GM23248 (cell line): ENCODE data around the gene SLX4IP. TPM values are rescaled to one million over a fixed set of nuclear protein-coding genes. Genes with fewer than 3 reads are reported as not detected.

Experiments used
- DNase-seq: peaks from one replicate; pipeline ENCODE4 v3.0.0-alpha.2; 2015
- H2AFZ ChIP-seq: fragments of 200-600 bp; sonication (generic); 2 replicates; pipeline ENCODE4 v1.6.1; 2016; ENCODE audit warnings: antibody characterized with exemption
- H3F3A ChIP-seq: fragments of 200-600 bp; sonication (generic); 2 replicates; pipeline ENCODE4 v1.6.1; 2016; ENCODE audit warnings: mild to moderate bottlenecking, antibody characterized with exemption, mixed run types; ENCODE audit not compliant: insufficient read depth
- H3K27ac ChIP-seq: fragments of 200-600 bp; sonication (generic); 2 replicates; pipeline ENCODE4 v1.5.1; 2016; ENCODE audit warnings: mild to moderate bottlenecking
- H3K27me3 ChIP-seq: fragments of 200-600 bp; sonication (generic); replicated peaks from 2 replicates; pipeline ENCODE4 v1.6.1; 2016; ENCODE audit warnings: mild to moderate bottlenecking; ENCODE audit not compliant: insufficient read depth
- H3K36me3 ChIP-seq: fragments of 200-600 bp; sonication (generic); 2 replicates; pipeline ENCODE4 v1.6.1; 2016; ENCODE audit warnings: low read depth, mild to moderate bottlenecking
- H3K4me1 ChIP-seq: fragments of 200-600 bp; sonication (generic); 2 replicates; pipeline ENCODE4 v1.6.1; 2016; ENCODE audit warnings: mild to moderate bottlenecking; ENCODE audit not compliant: insufficient read depth
- H3K4me2 ChIP-seq: fragments of 200-600 bp; sonication (generic); one replicate; pipeline ENCODE4 v1.6.1; 2016; ENCODE audit warnings: mild to moderate bottlenecking; ENCODE audit not compliant: unreplicated experiment
- H3K4me3 ChIP-seq: fragments of 200-600 bp; sonication (generic); 2 replicates; pipeline ENCODE4 v1.5.1; 2016; ENCODE audit warnings: mild to moderate bottlenecking
- H3K79me2 ChIP-seq: fragments of 200-600 bp; sonication (generic); 2 replicates; pipeline ENCODE4 v1.6.1; 2016; ENCODE audit warnings: mild to moderate bottlenecking; ENCODE audit not compliant: insufficient read depth
- H3K9ac ChIP-seq: fragments of 200-600 bp; sonication (generic); 2 replicates; pipeline ENCODE4 v1.6.1; 2016; ENCODE audit warnings: mild to moderate bottlenecking
- H3K9me2 ChIP-seq: fragments of 200-600 bp; sonication (generic); 2 replicates; pipeline ENCODE4 v1.6.1; 2016; ENCODE audit warnings: mixed run types, mild to moderate bottlenecking, moderate library complexity; ENCODE audit not compliant: insufficient read depth
- H3K9me3 ChIP-seq: fragments of 200-600 bp; sonication (generic); one replicate; pipeline ENCODE4 v1.6.1; 2017; ENCODE audit warnings: low read depth
- H4K20me1 ChIP-seq: fragments of 200-600 bp; sonication (generic); 2 replicates; pipeline ENCODE4 v1.6.0; 2016; ENCODE audit not compliant: insufficient read depth
- EZH2 ChIP-seq: fragments of 200-600 bp; sonication (generic); IDR thresholded peaks from 2 replicates; pipeline ENCODE4 v1.6.1; 2018; ENCODE audit warnings: antibody characterized with exemption, mild to moderate bottlenecking; ENCODE audit not compliant: insufficient read depth, poor library complexity, severe bottlenecking
- EZH2phosphoT487 ChIP-seq: fragments of 200-600 bp; sonication (generic); IDR thresholded peaks from 2 replicates; pipeline ENCODE4 v1.6.1; 2018; ENCODE audit warnings: antibody characterized with exemption, moderate library complexity, mild to moderate bottlenecking, low read depth; ENCODE audit not compliant: insufficient read depth
- WGBS, 2 experiments: methylation state at CpG; one replicate each; pipeline ENCODE4 v1.1.6; 2015 to 2017; ENCODE audit warnings: low lambda C conversion rate in 2 of 2, low coverage in 1 of 2; ENCODE audit errors: missing lambda C conversion rate in 2 of 2; 5-methylcytosine and 5-hydroxymethylcytosine counted together
- in situ Hi-C: fragments of 300-500 bp; cut with MboI; formaldehyde crosslinking; loops from 2 replicates; pipeline ENCODE4 v1.15.0; 2020
- polyA plus RNA-seq: library from polyadenylated mRNA; unstranded; fragments of >200 nt; fragmentation: Nextera tagmentation; extraction: Ambion mirVana; gene quantifications from 2 replicates; pipeline ENCODE4 v1.2.1, GENCODE V29; 2016
- total RNA-seq: library from RNA; depleted of rRNA; stranded (reverse); fragments of >200 nt; shearing (Covaris generic); gene quantifications from 2 replicates; pipeline ENCODE4 v1.2.3, GENCODE V29; 2014

The SLX4IP gene
- total and polyA plus RNA-seq, 2 experiments from 2014 or later: 3.7 to 3.9 TPM

DNA sequence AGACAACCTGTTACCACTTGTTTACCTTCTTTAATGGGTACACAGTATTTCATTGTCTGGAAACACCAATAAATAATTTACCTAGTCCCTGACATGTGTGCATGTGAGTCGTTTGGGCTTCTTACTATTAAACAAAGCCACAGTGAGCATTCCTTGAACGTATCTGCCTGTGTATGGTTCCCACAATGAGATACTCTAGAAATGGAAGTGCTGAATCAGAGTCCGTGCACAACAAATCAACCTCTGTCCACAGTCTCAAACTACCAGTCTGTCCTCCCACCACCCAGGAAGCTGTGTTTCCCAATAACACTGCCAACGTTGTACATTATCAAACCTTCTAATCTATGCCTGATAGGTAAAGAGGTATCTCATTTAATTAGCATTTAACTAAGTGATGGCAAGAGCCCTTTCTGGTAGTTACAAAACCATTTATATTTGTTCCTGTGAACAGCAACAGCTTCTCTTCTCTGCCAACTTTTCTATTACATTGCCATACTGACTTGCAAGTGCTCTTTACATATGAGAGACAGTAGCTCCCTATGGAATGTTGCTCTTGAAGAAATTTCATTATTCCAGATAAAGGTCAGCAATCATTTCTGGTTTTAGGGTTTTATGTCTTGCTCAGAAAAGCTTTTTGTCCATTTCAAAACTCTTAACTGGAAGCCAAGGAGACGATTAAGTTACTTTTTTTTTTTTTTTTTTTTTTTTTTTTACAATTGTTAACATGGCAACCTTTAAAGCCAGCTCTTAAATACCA lies 223.9 kb downstream of the SLX4IP start:
- no peaks in the 10 kb centered on the region for H3F3A ChIP-seq
- H3K9me2 ChIP-seq: no peaks in the 10 kb centered on the region
- no peaks in the 10 kb centered on the region for H3K9me3 ChIP-seq
- no peaks in the 10 kb centered on the region for H3K36me3 ChIP-seq
- no peak overlapping the region for H2AFZ ChIP-seq
- H3K27ac ChIP-seq: no peak overlapping the region
- H3K4me1 ChIP-seq: peaks cover 3% of the 10 kb centered on the region
- H3K4me2 ChIP-seq: no peak overlapping the region
- H3K79me2 ChIP-seq: no peaks in the 10 kb centered on the region
- no peaks in the 10 kb centered on the region for H3K27me3 ChIP-seq
- H4K20me1 ChIP-seq: no peaks in the 10 kb centered on the region
- in situ Hi-C loops: loop anchor here (25.0 kb wide), 1 partner anchor 878 kb away; no protein-coding TSS in a partner anchor
- WGBS, 2 experiments: 66 to 68% methylated on average over 5 of the region's 5 CpGs
- H3K4me3 ChIP-seq: no peak overlapping the region
- DNase-seq: peak; percentile 28
- TF ChIP-seq EZH2: no peak
- TF ChIP-seq EZH2phosphoT487: no peak
- no peak overlapping the region for H3K9ac ChIP-seq

DNA sequence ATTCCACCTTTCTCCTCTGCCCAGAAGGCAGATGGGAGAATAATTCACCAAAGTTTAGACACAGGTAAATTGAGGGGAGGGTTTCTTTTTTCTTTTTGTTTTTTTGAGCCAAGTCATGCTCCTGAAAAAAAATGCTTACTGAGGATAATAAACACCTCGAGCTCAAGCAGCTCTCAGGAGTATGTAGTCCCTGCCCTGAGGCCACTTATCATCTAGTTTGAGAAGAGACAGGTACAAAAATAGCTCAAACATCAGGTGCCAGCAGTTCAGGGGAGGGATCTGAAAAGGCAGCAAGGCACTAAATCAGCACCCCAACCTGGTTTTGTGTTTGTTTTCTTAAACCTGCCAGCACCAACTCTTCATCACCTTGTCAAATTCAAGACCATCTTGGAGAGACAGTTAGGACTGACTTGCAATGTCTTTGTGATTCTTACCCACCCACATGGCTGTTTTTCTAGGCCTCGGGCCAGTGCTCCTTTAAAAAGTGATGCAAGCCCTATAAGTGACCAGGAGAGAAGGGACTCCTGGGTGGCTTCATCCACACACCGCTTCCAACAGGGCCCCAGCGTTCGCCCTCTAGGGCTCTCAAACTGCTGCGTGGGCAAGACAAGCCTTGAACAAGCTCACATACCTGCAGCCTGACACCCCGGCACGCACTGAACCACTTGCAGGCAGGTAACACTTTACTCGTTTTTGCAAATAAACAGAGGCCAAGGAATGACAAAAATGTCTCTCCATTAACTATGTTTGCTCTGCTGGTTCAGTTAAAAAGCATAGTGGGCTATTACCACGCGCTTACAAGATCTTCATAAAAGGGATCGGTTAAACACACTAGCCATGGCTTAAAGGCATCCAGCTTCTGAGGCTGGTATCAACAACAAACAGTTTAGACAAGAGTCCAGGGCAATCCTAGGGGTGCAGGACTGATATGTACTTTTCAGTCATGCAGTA lies 224.8 kb downstream of the SLX4IP start:
- no peaks in the 10 kb centered on the region for H4K20me1 ChIP-seq
- H3K79me2 ChIP-seq: no peaks in the 10 kb centered on the region

DNA sequence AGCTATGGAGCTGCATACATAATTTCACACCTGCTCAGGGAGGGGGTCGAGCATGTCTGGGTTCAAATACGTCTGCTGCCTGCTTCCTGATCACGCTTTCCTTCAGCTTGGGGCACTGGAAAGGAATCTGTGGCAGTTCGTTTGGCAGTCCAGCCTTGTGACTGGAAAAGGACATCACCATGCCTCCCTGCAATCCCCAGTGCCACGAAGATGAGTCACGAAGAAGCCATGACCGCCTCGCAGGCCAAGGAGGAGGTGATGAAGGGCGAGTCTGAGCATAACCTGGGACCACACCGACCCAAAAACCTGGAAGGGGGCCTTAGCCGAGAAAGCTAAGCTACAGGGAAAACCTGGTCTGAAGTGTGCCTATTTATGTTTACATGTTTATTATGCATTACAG lies 225.6 kb downstream of the SLX4IP start:
- WGBS, 2 experiments: 43 to 53% methylated on average over 11 of the region's 11 CpGs
- TF ChIP-seq EZH2phosphoT487 (no peak), EZH2 (no peak)
- DNase-seq: peak; percentile 55
- Histone ChIP-seq H3K4me2 (no peak overlapping the region), H3K4me1 (no peaks in the 10 kb centered on the region; the same call in 1 of the 2 replicates), H4K20me1 (no peaks in the 10 kb centered on the region), H3F3A (no peaks in the 10 kb centered on the region), H3K9me2 (no peaks in the 10 kb centered on the region), H3K79me2 (no peaks in the 10 kb centered on the region), H3K27ac (no peak overlapping the region), H3K4me3 (no peak overlapping the region), H3K9ac (no peak overlapping the region), H3K9me3 (no peaks in the 10 kb centered on the region), H3K36me3 (no peaks in the 10 kb centered on the region), H3K27me3 (no peaks in the 10 kb centered on the region), H2AFZ (no peak overlapping the region)
- in situ Hi-C loops: loop anchor here (25.0 kb wide), 1 partner anchor 877 kb away; no protein-coding TSS in a partner anchor

More for the DNA sequence above, 224.8 kb downstream of the SLX4IP start:
- DNase-seq: no peak
- 86 to 90% methylated on average over 12 of the region's 12 CpGs for WGBS, 2 experiments
- no peak overlapping the region for H3K9ac ChIP-seq
- in situ Hi-C loops: loop anchor here (25.0 kb wide), 1 partner anchor 877 kb away; no protein-coding TSS in a partner anchor
- H3K36me3 ChIP-seq: no peaks in the 10 kb centered on the region
- H2AFZ ChIP-seq: no peak overlapping the region
- H3K27ac ChIP-seq: no peak overlapping the region
- H3F3A ChIP-seq: no peaks in the 10 kb centered on the region
- no peaks in the 10 kb centered on the region for H3K27me3 ChIP-seq
- TF ChIP-seq EZH2 (no peak), EZH2phosphoT487 (no peak)
- H3K4me1 ChIP-seq: no peaks in the 10 kb centered on the region; the same call in 1 of the 2 replicates
- no peak overlapping the region for H3K4me3 ChIP-seq
- H3K4me2 ChIP-seq: no peak overlapping the region
- no peaks in the 10 kb centered on the region for H3K9me2 ChIP-seq
- H3K9me3 ChIP-seq: no peaks in the 10 kb centered on the region

DNA sequence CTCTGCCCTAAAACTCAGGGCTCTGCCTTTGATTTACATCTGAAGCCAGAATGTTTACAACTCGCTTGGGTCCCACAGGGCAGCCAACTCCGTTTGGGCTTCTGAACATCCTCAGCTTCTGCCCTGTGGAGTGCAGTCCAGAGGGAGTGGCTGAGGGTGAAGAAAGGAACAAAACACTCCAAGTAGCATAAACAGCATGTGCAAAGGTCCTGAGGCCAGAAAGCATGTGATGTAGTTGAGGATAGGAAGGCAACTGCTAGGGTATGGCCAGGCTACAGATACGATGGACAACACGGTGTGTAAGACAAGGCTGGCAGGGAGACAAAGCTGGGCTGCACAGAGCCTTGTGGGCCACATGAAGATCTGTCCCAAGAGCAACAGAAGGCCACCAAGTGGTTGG lies 226.2 kb downstream of the SLX4IP start:
- no peak overlapping the region for H3K27ac ChIP-seq

More for the DNA sequence above, 226.2 kb downstream of the SLX4IP start:
- DNase-seq: no peak
- no peak overlapping the region for H2AFZ ChIP-seq
- no peaks in the 10 kb centered on the region for H3K79me2 ChIP-seq
- no peaks in the 10 kb centered on the region for H3K27me3 ChIP-seq
- H3K4me2 ChIP-seq: no peak overlapping the region
- H4K20me1 ChIP-seq: no peaks in the 10 kb centered on the region
- no peaks in the 10 kb centered on the region; the same call in 1 of the 2 replicates for H3K4me1 ChIP-seq
- H3K4me3 ChIP-seq: no peak overlapping the region
- H3K9me2 ChIP-seq: no peaks in the 10 kb centered on the region
- H3K9me3 ChIP-seq: no peaks in the 10 kb centered on the region
- WGBS, 2 experiments: 75 to 82% methylated on average over 4 of the region's 4 CpGs
- no peak overlapping the region for H3K9ac ChIP-seq
- no peaks in the 10 kb centered on the region for H3F3A ChIP-seq
- TF ChIP-seq EZH2phosphoT487 (no peak), EZH2 (no peak)
- in situ Hi-C loops: loop anchor here (25.0 kb wide), 1 partner anchor 876 kb away; no protein-coding TSS in a partner anchor
- no peaks in the 10 kb centered on the region for H3K36me3 ChIP-seq
